Measurements from ENCODE around the gene SLC34A1. TPM values are rescaled to one million over a fixed set of nuclear protein-coding genes. Genes with fewer than 3 reads are reported as not detected.
"Not testable (repeated sequence)": the region's sequence is repeated elsewhere in the genome, so short reads cannot be mapped to it uniquely, and the experiment has no call there.

SLC34A1 gene
- total and polyA plus RNA-seq, 5 donors = not detected

DNA sequence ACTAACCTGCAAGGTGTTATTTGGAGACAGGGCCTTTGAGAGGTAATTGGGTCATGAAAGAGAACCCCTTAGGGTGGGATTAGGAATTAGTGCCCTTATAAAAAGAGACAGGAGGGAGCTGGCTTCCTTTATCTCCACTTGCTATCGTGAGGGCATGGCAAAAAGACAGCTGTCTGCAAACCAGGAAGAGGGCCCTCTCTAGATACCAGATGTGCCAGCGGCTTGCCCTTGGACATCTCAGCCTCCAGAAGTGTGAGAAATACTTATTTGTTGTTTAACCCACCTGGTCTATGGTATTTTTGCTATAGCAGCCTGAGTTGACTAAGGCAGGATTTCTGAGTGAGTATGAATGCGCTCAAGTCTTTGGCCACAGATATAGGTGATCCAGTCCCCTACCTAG, 27.5 kb upstream of the SLC34A1 start:
- Histone ChIP-seq H3K27me3 (ENCODE audit: control insufficient read depth, insufficient read depth) (no peaks in the 10 kb centered on the region), H3K27ac (ENCODE audit: low read length) (no peak overlapping the region), H3K4me3 (ENCODE audit: low read length) (no peak overlapping the region), H3K9me3 (ENCODE audit: control insufficient read depth, low read length) (no peaks in the 10 kb centered on the region), H3K4me1 (ENCODE audit: control insufficient read depth, insufficient read depth, low read length) (no peaks in the 10 kb centered on the region)
- 65% methylated on average over 3 of the region's 3 CpGs for WGBS
- intact Hi-C loops (cut with DNase I) = no loop called here
- DNase-seq (no peak), ATAC-seq (no peak)

GRCh38 chr5:177357146-177357458, 27.1 kb upstream of the SLC34A1 start:
- Histone ChIP-seq H3K9me3 (ENCODE audit: control insufficient read depth, low read length) (no peaks in the 10 kb centered on the region), H3K27ac (ENCODE audit: low read length) (no peak overlapping the region), H3K4me1 (ENCODE audit: control insufficient read depth, insufficient read depth, low read length) (no peaks in the 10 kb centered on the region)

DNA sequence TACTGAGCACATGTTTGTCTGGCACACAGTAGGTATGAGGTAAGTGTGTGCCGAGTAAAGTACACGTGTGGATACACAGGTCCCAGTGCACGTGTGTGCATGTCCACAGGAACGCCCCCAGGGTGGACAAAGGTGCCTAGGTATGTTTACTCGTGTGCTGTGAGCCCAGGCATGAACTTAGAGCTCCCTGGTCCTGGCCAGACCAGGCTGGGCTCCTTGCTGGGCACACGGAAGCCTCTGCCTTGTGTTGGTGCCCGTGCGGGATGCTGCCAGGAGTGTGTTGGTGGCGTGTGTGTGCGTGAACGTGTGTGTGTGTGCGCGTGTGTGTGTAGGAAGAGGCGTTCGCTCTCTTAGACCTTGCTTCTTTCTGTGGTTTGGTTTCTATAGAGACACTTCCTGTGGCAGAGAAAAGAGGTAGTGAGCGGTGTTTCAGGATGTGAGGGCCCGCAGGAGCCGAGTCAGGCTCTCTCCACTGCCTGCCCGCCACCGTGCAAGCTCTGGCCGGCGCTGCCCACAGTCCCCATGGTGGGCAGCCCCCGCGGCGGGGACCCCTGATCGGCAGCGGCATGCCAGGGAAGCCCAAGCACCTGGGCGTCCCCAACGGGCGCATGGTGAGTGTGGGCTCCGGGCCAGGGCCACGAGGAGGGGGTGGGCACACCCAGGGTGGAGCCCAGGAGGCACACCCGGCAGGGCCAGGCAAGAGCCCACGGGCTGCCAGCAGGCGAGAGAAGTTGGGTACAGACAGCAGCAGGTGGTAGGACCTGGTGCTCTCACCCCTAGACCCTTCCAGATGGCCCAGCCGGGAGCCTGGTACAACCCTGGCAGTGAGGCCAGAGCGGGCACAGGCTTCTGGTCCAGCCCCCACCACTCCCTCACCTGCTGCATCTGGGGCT, 26.5 kb upstream of the SLC34A1 start, which contains the start of gene RGS14:
TSS of gene RGS14 (plus strand) at position 466 of the 893 bp plus-strand sequence. CDS start at position 567, 101 bp downstream.
- H3K9me3 ChIP-seq (ENCODE audit: control insufficient read depth, low read length) = no peaks in the 10 kb centered on the region
- WGBS = 49% methylated on average over 37 of the region's 37 CpGs
- ATAC-seq (peak; percentile 42 to 50), DNase-seq (peak in 2 of 3 donors; percentile 66 to 79)
- intact Hi-C loops (cut with DNase I) = no loop called here
- H3K4me3 ChIP-seq (ENCODE audit: low read length) = no peak within 1 kb of the TSS
- H3K4me1 ChIP-seq (ENCODE audit: control insufficient read depth, insufficient read depth, low read length) = no peaks in the 10 kb centered on the region
- no peaks in the 10 kb centered on the region for H3K27me3 ChIP-seq (ENCODE audit: control insufficient read depth, insufficient read depth)
- no peak within 1 kb of the TSS for H3K27ac ChIP-seq (ENCODE audit: low read length)

More at GRCh38 chr5:177357146-177357458, 27.1 kb upstream of the SLC34A1 start:
- no peaks in the 10 kb centered on the region for H3K27me3 ChIP-seq (ENCODE audit: control insufficient read depth, insufficient read depth)
- intact Hi-C loops (cut with DNase I) = no loop called here
- whole genome bisulfite sequencing = 79% methylated on average over 5 of the region's 5 CpGs
- ATAC-seq = no peak
- H3K4me3 ChIP-seq (ENCODE audit: low read length) = no peak overlapping the region
- DNase-seq = no peak

DNA sequence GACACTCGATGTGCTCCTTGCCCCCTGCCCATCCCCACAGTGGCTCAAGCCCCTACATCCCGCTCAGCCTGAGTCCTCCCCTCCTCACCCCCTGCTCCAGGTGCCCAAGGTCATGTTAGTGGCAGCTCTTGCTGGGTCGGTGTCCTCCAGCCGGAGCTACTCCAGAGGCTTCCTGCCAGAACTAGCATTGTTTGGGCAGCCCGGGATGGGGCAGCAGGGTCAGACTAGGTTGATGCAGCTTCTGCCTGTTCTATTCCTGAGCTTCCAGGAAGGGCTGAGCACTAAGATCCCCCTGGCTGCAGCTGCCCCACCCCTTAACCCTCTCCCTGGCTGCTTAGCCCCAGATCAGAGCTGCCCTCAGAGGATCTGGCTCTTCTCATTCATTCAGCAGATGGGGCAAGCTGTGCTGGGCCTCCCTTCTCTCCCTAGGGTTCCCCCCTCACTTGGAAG, 25.8 kb upstream of the SLC34A1 start:
- 35% methylated on average over 5 of the region's 5 CpGs for WGBS
- no peaks in the 10 kb centered on the region for H3K27me3 ChIP-seq (ENCODE audit: control insufficient read depth, insufficient read depth)
- ATAC-seq (no peak), DNase-seq (peak in 1 of 3 donors; percentile 64)
- no peaks in the 10 kb centered on the region for H3K4me1 ChIP-seq (ENCODE audit: control insufficient read depth, insufficient read depth, low read length)
- H3K4me3 ChIP-seq (ENCODE audit: low read length) = no peak overlapping the region
- no peaks in the 10 kb centered on the region for H3K9me3 ChIP-seq (ENCODE audit: control insufficient read depth, low read length)
- no peak overlapping the region for H3K27ac ChIP-seq (ENCODE audit: low read length)
- intact Hi-C loops (cut with DNase I) = no loop called here

DNA sequence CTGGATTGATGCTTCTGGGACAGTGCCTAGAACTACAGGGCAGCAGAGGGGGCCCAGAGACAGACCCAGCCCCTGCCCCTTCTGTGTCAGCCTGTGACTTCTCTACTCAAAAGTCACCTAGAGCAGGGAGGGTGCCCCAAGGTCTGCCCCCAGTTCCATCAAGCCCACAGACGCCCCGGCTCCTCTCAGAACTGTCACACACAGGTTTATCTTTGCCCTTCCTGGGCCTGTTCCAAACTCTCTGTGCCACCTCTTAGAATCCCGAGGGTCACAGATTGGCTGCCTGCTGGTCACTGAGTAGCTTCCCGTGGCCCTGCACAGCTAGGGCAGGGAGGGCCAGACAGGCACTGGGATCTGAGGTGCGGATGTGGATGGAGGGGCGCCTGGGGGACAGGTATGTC, 24.8 kb upstream of the SLC34A1 start:
- H3K27ac ChIP-seq (ENCODE audit: low read length) = no peak overlapping the region
- DNase-seq = no peak
- no peaks in the 10 kb centered on the region for H3K27me3 ChIP-seq (ENCODE audit: control insufficient read depth, insufficient read depth)
- H3K9me3 ChIP-seq (ENCODE audit: control insufficient read depth, low read length) = no peaks in the 10 kb centered on the region
- WGBS = 61% methylated on average over 6 of the region's 6 CpGs
- H3K4me1 ChIP-seq (ENCODE audit: control insufficient read depth, insufficient read depth, low read length) = no peaks in the 10 kb centered on the region
- intact Hi-C loops (cut with DNase I) = no loop called here
- no peak overlapping the region for H3K4me3 ChIP-seq (ENCODE audit: low read length)
- no peak for ATAC-seq

- intact Hi-C loops (cut with DNase I) = no loop called here
- ATAC-seq (no peak), DNase-seq (no peak)
- no peaks in the 10 kb centered on the region for H3K9me3 ChIP-seq (ENCODE audit: control insufficient read depth, low read length)
- H3K27ac ChIP-seq (ENCODE audit: low read length) = no peak overlapping the region
- H3K4me1 ChIP-seq (ENCODE audit: control insufficient read depth, insufficient read depth, low read length) = no peaks in the 10 kb centered on the region
- WGBS = 74% methylated on average over 3 of the region's 3 CpGs
- H3K4me3 ChIP-seq (ENCODE audit: low read length) = no peak overlapping the region
- H3K27me3 ChIP-seq (ENCODE audit: control insufficient read depth, insufficient read depth) = no peaks in the 10 kb centered on the region
These were observed 24.4 kb upstream of the SLC34A1 start for GRCh38 chr5:177359860-177360259.

DNA sequence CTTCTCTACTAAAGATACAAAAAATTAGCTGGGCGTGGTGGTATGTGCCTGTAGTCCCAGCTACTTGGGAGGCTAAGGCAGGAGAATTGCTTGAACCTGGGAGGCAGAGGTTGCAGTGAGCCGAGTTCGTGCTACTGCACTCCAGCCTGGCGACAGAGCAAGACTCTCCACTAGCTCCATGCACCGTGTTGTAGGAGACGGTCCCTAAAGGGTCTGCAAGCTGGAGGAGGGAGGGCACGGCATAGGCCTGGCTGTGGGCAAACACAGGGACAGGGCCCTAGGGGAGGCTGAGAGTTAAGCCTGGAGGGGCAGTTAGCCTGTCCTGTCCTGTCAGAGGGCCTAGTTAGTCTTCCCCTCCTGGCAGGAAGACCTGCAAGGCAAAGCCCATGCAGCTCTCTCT, 23.5 kb upstream of the SLC34A1 start:
- H3K27ac ChIP-seq (ENCODE audit: low read length); H3K27me3 ChIP-seq (ENCODE audit: control insufficient read depth, insufficient read depth); DNase-seq; ATAC-seq; H3K4me3 ChIP-seq (ENCODE audit: low read length); H3K9me3 ChIP-seq (ENCODE audit: control insufficient read depth, low read length); H3K4me1 ChIP-seq (ENCODE audit: control insufficient read depth, insufficient read depth, low read length); intact Hi-C loops (cut with DNase I): not testable (repeated sequence)
- 86% methylated on average over 7 of the region's 7 CpGs for WGBS

DNA sequence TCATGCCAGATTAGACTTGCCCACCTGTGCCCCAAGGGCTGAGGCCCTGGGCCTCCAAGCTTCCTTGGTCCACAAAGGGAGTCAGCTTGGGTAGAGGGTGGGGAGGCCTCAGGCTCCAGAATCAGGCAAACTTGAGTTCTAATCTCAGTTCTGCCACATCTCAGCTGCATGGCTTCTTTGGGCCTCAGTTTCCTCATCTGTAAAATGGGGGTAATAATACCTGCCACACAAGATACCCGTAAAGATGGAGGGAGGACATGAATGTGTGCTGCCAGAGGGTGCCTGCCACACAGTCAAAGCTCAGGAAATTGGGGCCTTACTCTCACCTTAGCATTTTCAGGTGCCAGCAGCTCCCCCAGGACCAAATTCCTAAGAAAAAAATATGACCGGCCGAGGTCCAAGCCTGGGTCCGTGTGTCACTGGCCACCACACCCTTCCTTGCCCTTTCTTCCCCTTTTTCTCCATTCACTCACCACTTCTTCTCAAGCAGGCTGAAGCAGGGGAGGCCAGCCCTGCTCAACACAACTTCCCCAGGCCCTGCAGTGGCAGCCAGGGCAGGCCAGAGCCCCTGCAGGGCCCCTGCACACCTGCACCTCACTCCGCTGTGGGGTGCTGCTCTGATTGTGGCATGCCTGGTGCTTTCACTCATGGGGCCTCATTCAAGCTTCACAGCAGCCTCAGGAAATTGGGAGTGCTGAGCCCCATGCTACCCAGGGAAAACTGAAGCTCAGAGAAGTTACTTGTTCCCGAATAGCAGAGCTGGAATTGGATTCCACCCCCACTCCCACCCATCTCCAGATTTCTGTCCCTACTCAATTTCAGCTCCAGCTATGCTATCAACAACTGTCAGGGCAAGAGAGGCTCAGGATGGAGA, 22.6 kb upstream of the SLC34A1 start:
- 69% methylated on average over 6 of the region's 6 CpGs for WGBS
- intact Hi-C loops (cut with DNase I) = no loop called here
- Histone ChIP-seq H3K9me3 (ENCODE audit: control insufficient read depth, low read length) (no peaks in the 10 kb centered on the region), H3K27ac (ENCODE audit: low read length) (no peak overlapping the region), H3K27me3 (ENCODE audit: control insufficient read depth, insufficient read depth) (no peaks in the 10 kb centered on the region), H3K4me3 (ENCODE audit: low read length) (no peak overlapping the region), H3K4me1 (ENCODE audit: control insufficient read depth, insufficient read depth, low read length) (no peaks in the 10 kb centered on the region)
- DNase-seq (no peak), ATAC-seq (no peak)

- ATAC-seq = no peak
- no peak for DNase-seq
- WGBS = 56% methylated on average over 8 of the region's 8 CpGs
- peaks cover under 1% of the 10 kb centered on the region for H3K4me1 ChIP-seq (ENCODE audit: control insufficient read depth, insufficient read depth, low read length)
- no peaks in the 10 kb centered on the region for H3K27me3 ChIP-seq (ENCODE audit: control insufficient read depth, insufficient read depth)
- H3K4me3 ChIP-seq (ENCODE audit: low read length) = no peak overlapping the region
- intact Hi-C loops (cut with DNase I) = no loop called here
- no peak overlapping the region for H3K27ac ChIP-seq (ENCODE audit: low read length)
- no peaks in the 10 kb centered on the region for H3K9me3 ChIP-seq (ENCODE audit: control insufficient read depth, low read length)
These were observed 22.0 kb upstream of the SLC34A1 start for GRCh38 chr5:177362292-177362609.

DNA sequence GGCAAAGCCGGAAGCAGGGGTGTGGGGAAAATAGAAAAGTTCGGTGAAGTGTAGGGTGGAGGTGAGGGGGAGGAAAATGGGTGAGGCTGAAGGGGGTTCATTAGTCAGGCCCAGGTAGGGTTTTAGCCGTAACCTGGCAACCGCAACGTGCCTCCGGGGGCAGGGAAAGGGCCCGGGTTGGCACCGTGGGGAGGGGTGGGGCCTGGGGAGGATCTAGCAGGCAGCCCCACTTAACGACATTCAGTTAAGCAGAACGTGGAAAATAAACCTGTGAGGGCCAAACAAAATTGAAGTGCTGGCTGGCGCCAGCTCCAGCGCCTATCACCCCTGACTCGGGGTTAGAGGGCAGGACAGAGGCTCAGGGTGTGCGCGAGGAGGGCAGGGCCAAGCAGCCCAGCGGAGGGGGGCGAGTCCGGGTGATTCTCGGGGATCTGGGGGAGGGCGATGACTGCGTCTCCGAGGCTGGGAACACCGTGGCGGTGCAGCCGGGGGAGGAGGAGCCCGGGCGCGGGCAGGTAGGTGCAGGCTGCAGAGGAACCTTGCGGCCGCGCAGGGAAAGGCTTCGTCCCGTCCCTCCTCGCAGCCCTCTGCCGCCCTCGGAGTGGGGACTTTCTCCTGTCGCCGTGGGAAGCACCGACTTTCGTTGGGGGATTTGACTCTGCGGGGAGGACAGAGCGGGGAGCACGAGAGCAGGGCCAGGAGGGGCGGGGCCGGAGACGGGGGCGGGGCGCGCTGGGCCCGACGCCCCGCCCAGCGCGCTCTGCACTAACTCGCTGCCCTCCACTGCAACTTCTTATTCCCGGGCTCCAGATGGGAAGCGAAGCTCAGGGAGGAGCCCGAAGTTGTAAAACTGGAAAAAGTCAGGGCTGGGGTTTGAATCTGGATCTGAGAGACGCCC, 21.4 kb upstream of the SLC34A1 start:
- 11% methylated on average over 59 of the region's 59 CpGs for WGBS
- ATAC-seq (peak; percentile 59 to 62), DNase-seq (peak; percentile 59 to 85 (median 85))
- H3K4me3 ChIP-seq (ENCODE audit: low read length) = peak overlapping the region; percentile 37
- H3K4me1 ChIP-seq (ENCODE audit: control insufficient read depth, insufficient read depth, low read length) = peaks cover 4% of the 10 kb centered on the region
- H3K27ac ChIP-seq (ENCODE audit: low read length) = no peak overlapping the region
- H3K27me3 ChIP-seq (ENCODE audit: control insufficient read depth, insufficient read depth) = no peaks in the 10 kb centered on the region
- intact Hi-C loops (cut with DNase I) = no loop called here
- no peaks in the 10 kb centered on the region for H3K9me3 ChIP-seq (ENCODE audit: control insufficient read depth, low read length)

Data from right cardiac atrium (tissue), 5 donors.